Smooth muscle cell of the pulmonary artery (primary cell): ENCODE data around the gene GINM1. TPM values are rescaled to one million over a fixed set of nuclear protein-coding genes. Genes with fewer than 3 reads are reported as not detected.

Experiments
- total RNA-seq: library from RNA; depleted of rRNA; stranded (reverse); fragments of >200 nt; gene quantifications from 2 replicates; pipeline ENCODE4 v1.2.3, GENCODE V29; 2014

The GINM1 gene
- 70.2 and 94.7 TPM in 2 replicates for total RNA-seq

GRCh38 chr6:149565527-149566409 is at the start of gene GINM1:
GINM1 (plus strand) TSS chr6:149566375; CDS start chr6:149566415, 40 bp downstream.

DNA sequence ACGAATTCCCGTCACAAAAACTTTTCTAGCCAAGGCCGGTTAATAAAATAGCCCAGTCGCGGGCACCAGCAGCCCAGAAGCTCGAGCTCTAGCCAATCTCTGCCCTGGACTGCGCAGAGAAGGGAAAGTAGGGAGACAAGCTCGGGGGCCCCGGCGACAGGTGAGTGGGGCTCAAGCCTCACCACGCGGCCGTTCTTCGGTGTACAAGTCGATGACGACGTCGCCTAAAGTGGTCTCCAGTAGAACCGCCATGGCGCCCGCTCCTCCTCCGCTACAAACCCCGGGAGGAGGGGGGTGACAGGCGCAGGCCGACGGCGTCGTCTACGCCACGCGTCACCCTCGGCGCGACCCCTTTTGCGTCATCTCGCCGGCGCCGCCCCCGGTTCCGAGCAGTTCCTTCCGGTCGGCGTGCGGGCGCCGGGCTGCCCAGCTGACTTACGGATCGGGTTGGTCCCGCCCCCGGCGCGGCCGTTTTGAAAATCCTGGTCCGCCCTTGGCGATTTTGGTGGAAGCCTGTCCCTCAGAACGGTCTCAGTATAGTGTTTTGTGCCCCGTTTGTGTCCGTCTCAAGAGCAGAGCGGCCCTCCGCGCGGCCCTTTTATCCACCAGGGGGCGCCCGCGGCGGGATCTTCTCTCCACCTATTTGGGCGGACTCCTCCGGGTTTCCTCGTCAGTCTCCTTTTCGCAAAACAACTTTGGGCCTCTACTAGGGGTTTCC is 20.3 kb upstream of the GINM1 start, which contains the start of gene PPIL4:
Gene PPIL4, minus strand, starts transcription at position 290 of the 718 bp plus-strand sequence. Its CDS starts 38 bp downstream, at position 252.

Other genes starting within 250 kb of the GINM1 start
- gene TAB2, start 248.7 kb upstream of the GINM1 start, total RNA-seq, result 27.0 and 27.4 TPM in 2 replicates
- gene SUMO4, start 166.1 kb upstream of the GINM1 start, total RNA-seq, result 1.2 and 1.7 TPM in 2 replicates
- gene ZC3H12D, start 81.4 kb upstream of the GINM1 start, total RNA-seq, result 0.17 and 0.33 TPM in 2 replicates
- 26.5 and 32.4 TPM in 2 replicates for gene PPIL4, start 20.3 kb upstream of the GINM1 start, total RNA-seq
- 20.5 and 22.8 TPM in 2 replicates for gene KATNA1, start 82.3 kb downstream of the GINM1 start, total RNA-seq
- gene LATS1, start 151.7 kb downstream of the GINM1 start, total RNA-seq, result 12.7 and 14.1 TPM in 2 replicates
- gene NUP43, start 180.2 kb downstream of the GINM1 start, total RNA-seq, result 16.0 and 17.6 TPM in 2 replicates
- gene PCMT1, start 183.4 kb downstream of the GINM1 start, total RNA-seq, result 80.2 and 104 TPM in 2 replicates